Fibroblast of skin of scalp (primary cell): ENCODE measurements around the gene GRIFIN.

Experiments used
- DNase-seq: peaks from one replicate; pipeline ENCODE4 v3.0.0-alpha.2; 2013

The GRIFIN gene

GRCh38 chr7:2432910-2433712 lies 43.1 kb downstream of the GRIFIN start:
- no peak for DNase-seq

GRCh38 chr7:2431260-2431867 lies 44.8 kb downstream of the GRIFIN start:
- DNase-seq = no peak

GRCh38 chr7:2425749-2426148 lies 50.4 kb downstream of the GRIFIN start:
- no peak for DNase-seq
